ENCODE measurements around the gene CFAP119. TPM values are rescaled to one million over a fixed set of nuclear protein-coding genes. Genes with fewer than 3 reads are reported as not detected.

CFAP119 gene
- total and polyA plus RNA-seq, 2 experiments from 2014 or later = 2.2 to 5.2 TPM

DNA sequence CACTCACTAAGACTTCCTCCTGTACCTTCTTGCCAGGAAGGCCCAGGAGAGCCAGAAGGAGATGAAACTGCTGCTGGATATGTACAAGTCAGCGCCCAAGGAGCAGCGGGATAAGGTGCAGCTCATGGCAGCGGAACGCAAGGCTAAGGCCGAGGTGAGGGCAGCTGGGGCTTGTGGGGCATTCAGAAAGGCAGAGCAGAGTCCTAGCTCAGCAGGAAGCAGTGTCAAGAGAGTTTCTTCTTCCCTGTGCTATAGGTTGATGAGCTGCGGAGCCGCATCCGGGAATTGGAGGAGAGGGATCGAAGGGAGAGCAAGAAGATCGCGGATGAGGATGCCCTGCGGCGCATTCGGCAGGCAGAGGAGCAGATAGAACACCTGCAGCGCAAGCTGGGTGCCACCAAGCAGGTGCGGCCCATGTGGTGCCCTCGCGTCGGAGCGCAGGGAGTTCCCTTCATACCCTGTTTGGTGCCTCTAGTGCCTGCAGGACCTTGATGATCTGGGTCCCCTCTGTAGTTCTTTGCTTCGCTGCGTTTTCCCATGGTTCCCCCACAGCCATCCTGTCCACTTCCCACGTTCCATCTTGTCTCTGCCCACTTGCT, 6.8 kb upstream of the CFAP119 start:
- H4K20me1 ChIP-seq (replicated peaks; ENCODE audit: insufficient read depth) = peaks cover 15% of the 10 kb centered on the region
- DNase-seq (ENCODE audit: low spot score) (no peak), ATAC-seq (no peak)
- H3K9me2 ChIP-seq (ENCODE audit: insufficient read depth) = no peaks in the 10 kb centered on the region
- H3K4me3 ChIP-seq = no peak overlapping the region
- H3K4me1 ChIP-seq (ENCODE audit: insufficient read depth) = no peaks in the 10 kb centered on the region
- Mint-ChIP-seq H3K4me1 (no peaks in the 10 kb centered on the region), H3K27ac (no peak overlapping the region), H3K4me3 (no peak overlapping the region), H3K36me3 (ENCODE audit: low read depth) (peaks cover 98% of the 10 kb centered on the region), H3K9me3 (no peaks in the 10 kb centered on the region), H3K27me3 (ENCODE audit: insufficient read depth, low read depth, poor library complexity) (peaks cover 8% of the 10 kb centered on the region)
- H3K4me2 ChIP-seq = no peak overlapping the region
- H3K27ac ChIP-seq (ENCODE audit: low read depth) = no peak overlapping the region
- peaks cover 40% of the 10 kb centered on the region for H3K36me3 ChIP-seq (ENCODE audit: insufficient read depth)
- H3F3A ChIP-seq (replicated peaks; ENCODE audit: low read depth) = 0 out of 2 replicates have a peak, but pooled peaks cover 2% of the 10 kb centered on the region
- peaks cover 11% of the 10 kb centered on the region for H3K79me2 ChIP-seq (replicated peaks; ENCODE audit: insufficient read depth)
- H2AFZ ChIP-seq = no peak overlapping the region
- TF ChIP-seq ZNF114 (CRISPR knock-in tag; IDR thresholded peaks at IDR 0.05) (no peak), ZNF331 (CRISPR knock-in tag; IDR thresholded peaks at IDR 0.05; ENCODE audit: low read depth) (no peak), EZH2phosphoT487 (IDR thresholded peaks at IDR 0.05; ENCODE audit: unreplicated experiment) (no peak), POLR2AphosphoS5 (IDR thresholded peaks at IDR 0.05; ENCODE audit: low read depth) (no peak)
- TF ChIP-seq, protein P1, sequence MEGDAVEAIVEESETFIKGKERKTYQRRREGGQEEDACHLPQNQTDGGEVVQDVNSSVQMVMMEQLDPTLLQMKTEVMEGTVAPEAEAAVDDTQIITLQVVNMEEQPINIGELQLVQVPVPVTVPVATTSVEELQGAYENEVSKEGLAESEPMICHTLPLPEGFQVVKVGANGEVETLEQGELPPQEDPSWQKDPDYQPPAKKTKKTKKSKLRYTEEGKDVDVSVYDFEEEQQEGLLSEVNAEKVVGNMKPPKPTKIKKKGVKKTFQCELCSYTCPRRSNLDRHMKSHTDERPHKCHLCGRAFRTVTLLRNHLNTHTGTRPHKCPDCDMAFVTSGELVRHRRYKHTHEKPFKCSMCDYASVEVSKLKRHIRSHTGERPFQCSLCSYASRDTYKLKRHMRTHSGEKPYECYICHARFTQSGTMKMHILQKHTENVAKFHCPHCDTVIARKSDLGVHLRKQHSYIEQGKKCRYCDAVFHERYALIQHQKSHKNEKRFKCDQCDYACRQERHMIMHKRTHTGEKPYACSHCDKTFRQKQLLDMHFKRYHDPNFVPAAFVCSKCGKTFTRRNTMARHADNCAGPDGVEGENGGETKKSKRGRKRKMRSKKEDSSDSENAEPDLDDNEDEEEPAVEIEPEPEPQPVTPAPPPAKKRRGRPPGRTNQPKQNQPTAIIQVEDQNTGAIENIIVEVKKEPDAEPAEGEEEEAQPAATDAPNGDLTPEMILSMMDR (conservative IDR thresholded peaks at IDR 0.05; ENCODE audit: low read depth in 2 of 2) = no peak
- TF ChIP-seq, protein P2, sequence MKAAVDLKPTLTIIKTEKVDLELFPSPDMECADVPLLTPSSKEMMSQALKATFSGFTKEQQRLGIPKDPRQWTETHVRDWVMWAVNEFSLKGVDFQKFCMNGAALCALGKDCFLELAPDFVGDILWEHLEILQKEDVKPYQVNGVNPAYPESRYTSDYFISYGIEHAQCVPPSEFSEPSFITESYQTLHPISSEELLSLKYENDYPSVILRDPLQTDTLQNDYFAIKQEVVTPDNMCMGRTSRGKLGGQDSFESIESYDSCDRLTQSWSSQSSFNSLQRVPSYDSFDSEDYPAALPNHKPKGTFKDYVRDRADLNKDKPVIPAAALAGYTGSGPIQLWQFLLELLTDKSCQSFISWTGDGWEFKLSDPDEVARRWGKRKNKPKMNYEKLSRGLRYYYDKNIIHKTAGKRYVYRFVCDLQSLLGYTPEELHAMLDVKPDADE (IDR thresholded peaks at IDR 0.05) = no peak
- no peaks in the 10 kb centered on the region for H3K27me3 ChIP-seq (ENCODE audit: insufficient read depth)

DNA sequence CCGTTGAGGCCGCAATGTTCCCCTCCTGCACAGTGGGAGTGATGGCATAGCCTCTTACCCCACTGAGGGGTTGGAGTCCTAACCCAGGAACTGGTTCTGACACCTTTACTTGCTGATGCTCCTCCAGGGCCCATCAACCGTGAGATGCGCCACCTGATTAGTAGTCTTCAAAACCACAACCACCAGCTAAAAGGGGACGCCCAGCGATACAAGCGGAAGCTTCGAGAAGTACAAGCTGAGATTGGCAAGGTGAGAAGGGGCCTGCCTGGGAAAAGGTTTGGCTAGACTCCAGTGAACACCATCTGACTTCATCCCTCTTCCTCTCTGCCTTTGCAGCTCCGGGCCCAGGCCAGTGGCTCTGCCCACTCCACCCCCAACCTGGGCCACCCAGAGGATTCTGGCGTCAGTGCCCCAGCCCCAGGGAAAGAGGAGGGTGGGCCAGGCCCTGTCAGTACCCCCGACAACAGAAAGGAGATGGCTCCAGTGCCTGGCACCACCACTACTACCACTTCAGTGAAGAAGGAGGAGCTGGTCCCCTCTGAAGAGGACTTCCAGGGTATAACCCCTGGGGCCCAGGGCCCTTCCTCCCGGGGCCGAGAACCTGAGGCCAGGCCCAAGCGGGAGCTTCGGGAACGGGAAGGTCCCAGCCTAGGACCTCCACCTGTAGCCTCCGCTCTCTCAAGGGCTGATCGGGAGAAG, 6.1 kb upstream of the CFAP119 start:
- Histone ChIP-seq H3K9me2 (ENCODE audit: insufficient read depth) (no peaks in the 10 kb centered on the region), H3K4me3 (no peak overlapping the region), H3K27me3 (ENCODE audit: insufficient read depth) (no peaks in the 10 kb centered on the region), H3K27ac (ENCODE audit: low read depth) (no peak overlapping the region), H4K20me1 (replicated peaks; ENCODE audit: insufficient read depth) (peaks cover 19% of the 10 kb centered on the region), H3F3A (replicated peaks; ENCODE audit: low read depth) (no peaks in the 10 kb centered on the region), H2AFZ (no peak overlapping the region), H3K36me3 (ENCODE audit: insufficient read depth) (peaks cover 44% of the 10 kb centered on the region), H3K79me2 (replicated peaks; ENCODE audit: insufficient read depth) (peaks cover 18% of the 10 kb centered on the region), H3K4me1 (ENCODE audit: insufficient read depth) (no peaks in the 10 kb centered on the region), H3K4me2 (no peak overlapping the region)
- H3K4me3 Mint-ChIP-seq = no peak overlapping the region
- DNase-seq (ENCODE audit: low spot score) (no peak), ATAC-seq (no peak)
- H3K27me3 Mint-ChIP-seq (ENCODE audit: insufficient read depth, low read depth, poor library complexity) = peaks cover 6% of the 10 kb centered on the region
- peaks cover 4% of the 10 kb centered on the region for H3K4me1 Mint-ChIP-seq
- H3K27ac Mint-ChIP-seq = no peak overlapping the region
- H3K9me3 Mint-ChIP-seq = no peaks in the 10 kb centered on the region; the same call in 2 of the 3 replicates
- H3K36me3 Mint-ChIP-seq (ENCODE audit: low read depth) = peaks cover 98% of the 10 kb centered on the region
- TF ChIP-seq ZNF331 (CRISPR knock-in tag; IDR thresholded peaks at IDR 0.05; ENCODE audit: low read depth) (no peak), JUNB (IDR thresholded peaks at IDR 0.05; ENCODE audit: unreplicated experiment) (no peak), CREB1 (CRISPR knock-in tag; IDR thresholded peaks at IDR 0.05; ENCODE audit: low read depth) (no peak), NANOG (IDR thresholded peaks at IDR 0.05; ENCODE audit: borderline replicate concordance) (no peak), ZNF114 (CRISPR knock-in tag; IDR thresholded peaks at IDR 0.05) (no peak), STAT1 (IDR thresholded peaks at IDR 0.05; ENCODE audit: unreplicated experiment) (no peak)
- TF ChIP-seq, protein P2 (IDR thresholded peaks at IDR 0.05) = no peak

Data from GM23338 (cell line).